Esophagus muscularis mucosa (tissue), 4 donors: ENCODE data around the gene TBL1XR1. TPM values are rescaled to one million over a fixed set of nuclear protein-coding genes. Genes with fewer than 3 reads are reported as not detected.
A peak's percentile ranks its signal among the peaks of the same experiment; 100 is the strongest.

Experiments
- DNase-seq: peaks from one replicate; pipeline ENCODE4 v3.0.0-alpha.2; 2017; ENCODE audit errors: extremely low spot score
- H3K27ac ChIP-seq, 4 donors: fragments of 200-600 bp; sonication (generic); replicated peaks in 1 of 4; 1 replicate in 3 of 4; 2 replicates in 1 of 4; pipeline ENCODE4 v1.5.1; 2016 to 2019; ENCODE audit warnings: mild to moderate bottlenecking in 1 of 4
- H3K27me3 ChIP-seq, 4 donors: fragments of 200-600 bp; sonication (generic); one replicate each; pipeline versions ENCODE4 v1.5.1 to v1.6.0; 2016 to 2019
- H3K36me3 ChIP-seq, 4 donors: fragments of 200-600 bp; sonication (generic); one replicate each; pipeline ENCODE4 v1.5.1; 2016 to 2019
- H3K4me1 ChIP-seq, 4 donors: fragments of 200-600 bp; sonication (generic); one replicate each; pipeline ENCODE4 v1.5.1; 2016 to 2019
- H3K4me3 ChIP-seq, 4 donors: fragments of 200-600 bp; sonication (generic); 1 replicate in 2 of 4; 2 replicates in 2 of 4; pipeline ENCODE4 v1.5.1; 2016 to 2019; ENCODE audit warnings: mild to moderate bottlenecking in 4 of 4, moderate library complexity in 1 of 4
- H3K9me3 ChIP-seq, 4 donors: fragments of 200-600 bp; sonication (generic); 1 replicate in 3 of 4; 2 replicates in 1 of 4; pipeline ENCODE4 v1.5.1; 2016 to 2019
- CTCF ChIP-seq, 3 experiments: fragments of 200-600 bp in 2 of 3; fragments of 450-650 bp in 1 of 3; sonication (generic) in 2 of 3; IDR thresholded peaks; one replicate each; pipeline ENCODE4 v1.5.1; 2017 to 2019; ENCODE audit warnings: antibody characterized with exemption in 3 of 3, mild to moderate bottlenecking in 2 of 3, moderate library complexity in 1 of 3
- EP300 ChIP-seq: sonication (generic); formaldehyde crosslinking; IDR thresholded peaks from one replicate; pipeline ENCODE4 v1.6.1; 2017; ENCODE audit warnings: antibody characterized with exemption
- POLR2A ChIP-seq: fragments of 450-650 bp; IDR thresholded peaks from one replicate; pipeline ENCODE4 v1.6.1; 2017; ENCODE audit warnings: antibody characterized with exemption, moderate library complexity, mild to moderate bottlenecking, low read depth
- POLR2AphosphoS5 ChIP-seq, 2 donors: sonication (generic); formaldehyde crosslinking; IDR thresholded peaks; one replicate each; pipeline ENCODE4 v1.6.1; 2017; ENCODE audit warnings: antibody characterized with exemption in 2 of 2
- WGBS: methylation state at CpG from one replicate; pipeline ENCODE4 v1.1.5; 2018; 5-methylcytosine and 5-hydroxymethylcytosine counted together
- intact Hi-C: fragments of 100-400 bp; cut with DNase I; formaldehyde crosslinking; loops from one replicate; pipeline ENCODE4 v1.15.1; 2023
- total RNA-seq, 4 donors: library from RNA; depleted of rRNA; stranded (reverse); fragments of >200 nt; gene quantifications; one replicate each; pipeline versions ENCODE4 v1.1.0 to v1.2.1, GENCODE V29; 2016

TBL1XR1 gene
- total RNA-seq, 4 donors from 2014 or later, result 65.0 to 99.2 (median 78.2) TPM

GRCh38 chr3:177150218-177150916 lies 46.9 kb downstream of the TBL1XR1 start:
- H3K4me1 ChIP-seq, result peaks cover 42 to 91% (median 71%) of the 10 kb centered on the region in 4 donors
- H3K27ac ChIP-seq, result peak overlapping the region in 1 of 4 donors; percentile 10
- intact Hi-C loops, result no loop called here
- no peaks in the 10 kb centered on the region for H3K27me3 ChIP-seq
- H3K9me3 ChIP-seq, result no peaks in the 10 kb centered on the region
- H3K4me3 ChIP-seq, result no peak overlapping the region
- H3K36me3 ChIP-seq, result no peaks in the 10 kb centered on the region
- TF ChIP-seq EP300, result no peak
- TF ChIP-seq POLR2A, result no peak
- no peak for TF ChIP-seq CTCF (IDR thresholded peaks at IDR 0.05)
- no peak for TF ChIP-seq POLR2AphosphoS5 (IDR thresholded peaks at IDR 0.05)
- DNase-seq, result no peak
- WGBS, result 43% methylated on average over 3 of the region's 3 CpGs

GRCh38 chr3:177149106-177149505 lies 48.2 kb downstream of the TBL1XR1 start:
- DNase-seq, result no peak
- Histone ChIP-seq H3K4me3 (no peak overlapping the region), H3K4me1 (peaks cover 48 to 86% (median 69%) of the 10 kb centered on the region in 4 donors), H3K9me3 (no peaks in the 10 kb centered on the region), H3K27ac (no peak overlapping the region), H3K36me3 (no peaks in the 10 kb centered on the region), H3K27me3 (no peaks in the 10 kb centered on the region)
- WGBS, result 81% methylated on average over 3 of the region's 3 CpGs
- intact Hi-C loops, result no loop called here
- TF ChIP-seq CTCF (IDR thresholded peaks at IDR 0.05) (no peak), EP300 (no peak), POLR2A (no peak), POLR2AphosphoS5 (IDR thresholded peaks at IDR 0.05) (no peak)

- H3K36me3 ChIP-seq, result no peaks in the 10 kb centered on the region
- TF ChIP-seq POLR2AphosphoS5 (IDR thresholded peaks at IDR 0.05) (no peak), CTCF (IDR thresholded peaks at IDR 0.05) (no peak), POLR2A (no peak), EP300 (no peak)
- intact Hi-C loops, result no loop called here
- 93% methylated on average over 1 of the region's 1 CpG for WGBS
- no peak for DNase-seq
- peaks cover 52 to 85% (median 74%) of the 10 kb centered on the region in 4 donors for H3K4me1 ChIP-seq
- H3K9me3 ChIP-seq, result no peaks in the 10 kb centered on the region
- H3K27ac ChIP-seq, result no peak overlapping the region
- no peak overlapping the region for H3K4me3 ChIP-seq
- no peaks in the 10 kb centered on the region for H3K27me3 ChIP-seq
Observed at GRCh38 chr3:177147790-177148189, 49.5 kb downstream of the TBL1XR1 start.

- Histone ChIP-seq H3K27me3 (no peaks in the 10 kb centered on the region), H3K36me3 (no peaks in the 10 kb centered on the region), H3K4me3 (no peak overlapping the region), H3K4me1 (peaks cover 52 to 93% (median 74%) of the 10 kb centered on the region in 4 donors), H3K27ac (no peak overlapping the region), H3K9me3 (no peaks in the 10 kb centered on the region)
- TF ChIP-seq POLR2A (no peak), POLR2AphosphoS5 (IDR thresholded peaks at IDR 0.05) (no peak), EP300 (no peak), CTCF (IDR thresholded peaks at IDR 0.05) (no peak)
- 69% methylated on average over 4 of the region's 4 CpGs for WGBS
- DNase-seq, result no peak
- intact Hi-C loops, result no loop called here
Observed at GRCh38 chr3:177146646-177147045, 50.6 kb downstream of the TBL1XR1 start.
